SK-N-MC (cell line): ENCODE results near the gene MCTP2.

Experiments
- EZH2 ChIP-seq: fragments of 200-600 bp; sonication (generic); IDR thresholded peaks from one replicate; pipeline ENCODE4 v1.6.1; 2017; ENCODE audit warnings: antibody characterized with exemption
- FOXP2 ChIP-seq: optimal IDR thresholded peaks from 2 replicates; pipeline ENCODE3; 2011; ENCODE audit warnings: mild to moderate bottlenecking, moderate library complexity; ENCODE audit not compliant: insufficient read depth; ENCODE audit errors: extremely low read length, control extremely low read depth
- POLR2AphosphoS5 ChIP-seq: IDR thresholded peaks from 2 replicates; pipeline ENCODE4 v1.6.1; 2012; ENCODE audit warnings: mild to moderate bottlenecking, low read depth, low read length, borderline replicate concordance

GRCh38 chr15:94331731-94332130 lies 100.4 kb downstream of the MCTP2 start:
- TF ChIP-seq POLR2AphosphoS5: no peak
- TF ChIP-seq EZH2: no peak
- no peak for TF ChIP-seq FOXP2
